LHCN-M2 (cell line): ENCODE measurements around the gene RNF222. TPM values are rescaled to one million over a fixed set of nuclear protein-coding genes. Genes with fewer than 3 reads are reported as not detected.

Experiments used
- DNase-seq: peaks from one replicate; pipeline ENCODE4 v3.0.0-alpha.2; 2012; ENCODE audit warnings: low read depth
- polyA plus RNA-seq: library from polyadenylated mRNA; unstranded; fragments of >200 nt; gene quantifications from one replicate; pipeline ENCODE4 v1.2.1, GENCODE V29; 2012; ENCODE audit warnings: missing spikeins
- total RNA-seq: library from RNA; depleted of rRNA; stranded (reverse); fragments of >200 nt; gene quantifications from 2 replicates; pipeline ENCODE4 v1.2.3, GENCODE V29; 2014; rRNA removed

RNF222 gene, protein sequence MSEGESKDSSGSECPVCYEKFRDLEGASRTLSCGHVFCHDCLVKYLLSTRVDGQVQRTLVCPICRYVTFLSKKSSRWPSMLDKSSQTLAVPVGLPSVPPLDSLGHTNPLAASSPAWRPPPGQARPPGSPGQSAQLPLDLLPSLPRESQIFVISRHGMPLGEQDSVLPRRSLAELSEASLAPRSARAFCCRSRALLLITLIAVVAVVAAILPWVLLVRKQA
- total RNA-seq, result not detected in 2 replicates
- polyA plus RNA-seq, result 0.02 TPM

DNA sequence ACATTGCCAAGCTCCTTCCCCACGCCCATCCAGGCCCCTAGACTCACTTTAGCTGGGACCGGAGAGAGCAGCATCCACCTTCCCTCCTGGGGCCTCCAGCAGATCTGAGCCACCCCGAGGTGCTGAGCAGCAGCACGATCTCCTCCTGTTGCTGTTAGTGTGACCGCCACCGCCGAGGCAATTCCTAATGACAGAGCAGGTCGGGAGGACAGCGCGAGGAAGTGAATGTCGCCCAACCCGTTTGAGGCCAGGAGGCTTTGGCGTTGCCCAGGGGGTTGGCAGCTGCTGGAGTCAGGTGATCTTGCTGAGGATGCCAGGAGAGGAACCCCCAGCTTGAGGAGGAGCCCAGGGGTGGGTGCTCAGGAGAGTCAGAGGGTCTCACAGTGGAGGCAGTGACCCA is at the start of gene RNF222:
Gene RNF222, minus strand, starts transcription at position 192 of the 400 bp plus-strand sequence. CDS start 4,366 bp downstream, outside the sequence.
- no peak for DNase-seq

DNA sequence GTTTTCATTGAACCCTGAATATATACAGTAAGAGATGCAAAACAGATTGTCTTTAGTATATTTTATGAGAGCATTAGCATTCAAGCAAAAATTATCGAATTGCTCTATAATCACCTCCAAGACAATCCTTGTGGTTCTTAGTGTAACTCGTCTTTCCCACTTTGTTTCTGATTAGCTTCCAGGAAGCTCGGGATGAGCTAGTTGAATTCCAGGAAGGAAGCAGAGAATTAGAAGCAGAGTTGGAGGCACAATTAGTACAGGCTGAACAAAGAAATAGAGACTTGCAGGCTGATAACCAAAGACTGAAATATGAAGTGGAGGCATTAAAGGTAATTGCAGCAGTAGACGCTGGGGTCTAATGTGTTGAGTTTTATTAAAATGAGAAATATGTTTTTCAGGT is 47.9 kb upstream of the RNF222 start:
- DNase-seq, result no peak

DNA sequence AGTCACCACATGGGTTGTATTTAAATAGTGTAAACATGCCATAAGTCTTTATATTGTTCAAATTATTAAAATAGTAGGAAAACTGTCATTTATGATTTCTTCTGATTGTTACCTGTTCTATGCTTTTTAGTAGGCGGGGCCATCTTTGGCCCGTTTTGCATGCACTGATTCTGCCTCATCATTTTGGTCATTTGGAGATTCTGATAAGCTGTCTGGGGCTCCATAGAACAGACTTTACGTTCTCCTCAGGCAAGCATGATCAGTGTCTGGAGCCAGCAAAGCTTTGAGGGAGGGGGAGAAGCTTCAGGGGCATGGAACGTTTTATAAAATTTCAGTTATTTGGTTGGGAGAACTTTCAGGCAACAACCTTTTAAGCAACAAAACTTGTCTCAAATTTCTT is 46.9 kb upstream of the RNF222 start:
- DNase-seq, result no peak

DNA sequence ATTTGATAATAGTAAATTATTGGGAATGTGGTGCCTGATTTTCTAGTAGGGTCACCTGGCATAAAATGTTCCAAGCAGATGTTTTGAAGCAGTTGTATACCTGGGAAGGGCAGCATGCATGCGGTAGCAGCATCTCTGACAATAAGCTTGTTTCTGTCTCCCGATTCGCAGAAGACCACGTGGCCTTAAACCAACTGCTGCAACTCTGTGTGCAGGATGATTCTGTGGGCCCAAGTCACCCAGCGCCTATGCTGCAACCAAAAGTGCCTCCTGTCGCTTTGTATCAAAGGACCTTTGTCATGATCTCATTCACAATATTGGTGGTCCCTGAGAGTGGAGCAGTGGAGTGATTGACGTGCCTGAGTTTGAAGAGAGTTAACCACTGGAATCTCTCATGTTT is 46.1 kb upstream of the RNF222 start:
- no peak for DNase-seq

DNA sequence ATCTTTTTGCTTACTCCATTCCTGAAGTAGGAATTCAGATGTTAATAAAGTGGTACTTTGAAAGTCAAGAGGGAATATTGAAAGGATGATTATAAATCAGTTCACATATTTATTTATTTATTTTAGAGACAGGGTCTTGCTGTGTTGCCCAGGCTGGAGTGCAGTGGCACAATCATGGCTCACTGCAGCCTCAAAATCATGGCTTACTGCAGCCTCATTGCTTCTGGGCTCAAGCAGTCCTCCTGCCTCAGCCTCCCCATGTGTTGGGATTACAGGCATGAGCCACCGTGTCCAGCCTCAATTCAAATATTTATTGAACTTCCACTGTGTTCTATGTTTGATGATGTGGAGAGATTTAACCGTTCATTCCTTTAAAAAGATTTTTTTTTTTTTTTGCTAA is 44.7 kb upstream of the RNF222 start:
- no peak for DNase-seq

DNA sequence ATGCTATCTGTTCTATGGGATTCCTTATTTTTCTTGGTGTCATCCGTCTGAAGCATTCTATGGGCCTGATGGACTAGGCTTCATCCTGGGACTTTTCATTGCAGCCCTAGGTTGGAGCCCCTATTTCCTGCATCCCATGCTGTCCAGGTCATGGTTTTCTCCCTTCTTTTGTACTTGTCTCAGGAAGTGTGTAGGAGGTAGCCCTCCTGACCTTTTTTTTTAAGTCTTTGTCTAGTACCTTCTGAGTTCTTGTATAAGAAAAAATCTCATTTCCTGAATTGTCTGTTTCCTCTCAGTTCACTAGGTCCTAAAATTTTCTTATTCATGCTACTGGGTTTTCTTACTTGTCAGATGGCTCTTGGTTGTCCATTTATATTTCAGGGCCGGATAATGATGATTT is 44.1 kb upstream of the RNF222 start:
- DNase-seq, result no peak

DNA sequence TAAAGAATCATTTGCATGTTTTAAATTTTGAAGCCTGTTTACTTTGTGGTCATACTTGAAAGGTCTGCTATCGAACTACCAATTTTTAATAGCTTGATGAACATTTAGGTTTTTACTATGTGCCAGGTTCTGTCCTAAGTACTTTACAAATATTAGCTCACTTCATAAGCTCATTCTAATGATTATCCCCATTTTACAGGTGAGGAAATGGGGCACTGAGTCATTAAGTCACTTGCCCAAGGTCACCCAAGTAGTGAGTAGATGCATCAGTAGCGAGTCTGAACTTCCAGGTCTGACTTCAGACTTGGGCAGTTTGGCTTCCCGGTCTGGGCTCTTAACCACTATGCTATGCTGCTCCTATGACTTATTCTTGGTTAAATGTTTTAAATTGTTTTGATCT is 42.1 kb upstream of the RNF222 start:
- no peak for DNase-seq

DNA sequence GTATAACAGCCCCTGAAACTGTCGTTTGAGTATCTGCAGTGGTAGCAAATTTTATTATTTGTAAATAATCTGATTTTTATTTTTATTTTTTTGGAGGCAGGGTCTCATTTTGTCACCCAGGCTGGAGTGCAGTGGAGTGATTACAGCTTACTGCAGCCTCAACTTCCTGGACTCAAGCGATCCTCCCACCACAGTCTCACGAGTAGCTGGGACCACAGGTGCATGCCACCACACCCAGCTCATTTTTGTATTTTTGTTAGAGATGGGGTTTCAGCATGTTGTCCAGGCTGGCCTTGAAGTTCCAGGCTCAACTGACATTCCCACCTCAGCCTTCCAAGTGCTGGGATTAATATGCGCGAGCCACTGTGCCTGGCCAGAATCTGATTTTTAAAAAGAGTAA is 40.8 kb upstream of the RNF222 start:
- no peak for DNase-seq

DNA sequence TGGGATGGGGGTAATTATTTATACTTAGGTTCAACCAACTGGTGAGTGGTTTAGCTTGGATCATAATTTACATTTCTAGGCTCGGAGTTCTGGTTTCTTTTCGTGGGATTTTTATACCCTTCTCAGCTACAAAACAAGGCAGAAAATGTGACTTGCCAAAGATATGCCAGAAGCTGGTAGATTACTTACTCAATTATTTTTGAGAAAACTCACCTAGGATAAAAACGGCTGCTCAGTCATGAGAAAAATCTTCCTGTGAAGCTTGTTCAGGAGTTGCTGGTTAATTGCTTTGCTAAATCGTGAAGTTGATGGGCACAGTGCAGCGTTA is 39.2 kb upstream of the RNF222 start:
- no peak for DNase-seq

DNA sequence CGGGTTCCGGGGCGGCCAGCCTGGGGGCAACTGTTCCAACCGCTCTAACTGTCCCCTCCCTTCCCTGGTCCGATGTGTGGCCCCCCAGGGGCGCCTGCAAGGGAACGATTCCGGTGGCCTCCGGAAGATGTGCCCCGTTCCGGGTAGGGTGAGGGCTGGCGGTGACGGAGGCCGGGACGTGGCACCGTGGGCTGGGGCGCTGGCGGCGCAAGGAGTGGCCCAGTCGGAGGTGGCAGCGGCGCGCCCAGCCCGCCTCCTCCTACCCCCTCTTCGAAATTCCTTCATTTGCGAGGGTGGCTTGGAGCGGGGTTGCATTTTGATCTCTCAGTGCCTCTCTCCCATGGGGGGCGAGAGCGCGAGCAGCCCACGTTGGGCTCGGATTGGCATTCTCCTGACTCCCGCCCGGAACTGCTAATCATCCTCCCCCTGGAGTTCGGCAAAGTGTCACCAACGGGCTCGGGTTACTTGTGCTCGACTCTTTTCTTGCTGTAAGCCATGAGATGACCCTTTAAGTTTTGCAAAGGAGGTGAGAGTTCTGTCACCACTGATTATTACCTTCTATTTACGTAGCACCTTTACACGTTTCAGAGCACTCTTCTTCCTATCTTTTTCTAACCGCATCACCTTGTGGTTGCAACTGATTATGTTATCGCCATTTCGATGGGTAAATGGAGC is 38.7 kb upstream of the RNF222 start:
- peak; percentile 44 for DNase-seq

DNA sequence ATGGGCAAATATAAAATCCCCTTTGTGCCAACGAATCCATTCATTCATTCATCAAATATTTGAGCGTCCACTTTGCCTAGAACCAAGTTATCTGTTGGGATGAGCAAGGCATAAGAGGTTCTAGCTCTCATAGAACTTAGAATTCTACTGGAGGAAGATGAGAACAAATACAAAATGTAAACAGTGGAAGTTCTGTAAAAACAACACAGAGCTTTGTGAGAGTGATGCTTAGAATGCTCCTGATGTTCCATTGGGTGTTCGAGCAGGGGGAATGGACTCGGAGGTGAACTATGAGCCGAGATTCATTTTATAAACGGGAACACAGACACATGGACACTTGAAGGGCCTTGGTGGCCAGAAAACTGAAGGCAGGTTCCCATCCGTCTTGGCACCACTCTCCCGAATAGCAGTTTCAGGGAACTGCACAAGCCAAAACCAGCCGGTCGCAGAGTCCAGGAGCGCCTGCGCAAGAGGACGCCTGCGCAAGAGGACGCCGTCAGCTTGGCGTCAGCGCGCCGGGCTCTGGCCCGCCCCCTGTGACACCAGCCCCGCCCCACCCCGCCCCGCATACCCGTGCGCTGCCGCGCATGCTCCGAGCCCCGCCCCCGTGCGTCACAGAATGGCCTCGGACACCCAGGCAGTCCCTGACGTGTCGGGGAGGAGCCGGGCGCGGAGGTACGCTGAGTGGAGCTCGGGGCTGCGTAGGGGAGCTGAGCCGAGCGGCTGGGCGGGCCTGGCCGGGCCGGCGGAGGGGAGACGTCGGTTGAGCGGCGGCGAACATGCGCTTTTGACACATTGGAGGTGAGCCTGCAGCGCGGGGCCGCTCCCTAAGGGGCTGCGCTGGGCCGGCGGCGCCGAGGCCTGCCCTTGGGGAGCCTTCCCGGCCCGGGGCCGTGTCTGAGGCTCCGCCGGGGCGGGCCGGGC is 37.9 kb upstream of the RNF222 start, which contains the start of gene NDEL1:
Gene NDEL1, plus strand, starts transcription at position 640 of the 924 bp plus-strand sequence. CDS start 8,388 bp downstream, outside the sequence.
- DNase-seq, result peak; percentile 96

DNA sequence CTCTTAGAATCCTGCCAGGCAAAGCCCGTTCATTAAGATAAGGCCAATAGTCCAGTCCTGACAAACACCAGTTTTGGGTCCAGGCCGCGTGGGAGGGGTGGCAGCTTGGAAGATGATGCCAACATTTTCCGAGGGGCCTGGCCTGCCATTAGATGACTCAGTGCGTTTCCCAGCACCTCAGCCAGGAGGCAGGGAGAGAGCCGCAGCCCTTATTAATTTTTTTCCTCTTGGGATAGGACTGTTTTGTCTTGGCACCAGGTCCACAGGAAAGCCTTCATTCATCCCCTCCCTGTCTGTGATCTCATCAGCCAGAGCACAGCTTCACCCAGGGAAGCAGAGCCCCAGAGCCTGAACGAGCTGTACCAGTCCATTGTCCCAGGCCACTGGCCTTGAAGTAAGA is 33.3 kb upstream of the RNF222 start:
- DNase-seq, result peak; percentile 29

DNA sequence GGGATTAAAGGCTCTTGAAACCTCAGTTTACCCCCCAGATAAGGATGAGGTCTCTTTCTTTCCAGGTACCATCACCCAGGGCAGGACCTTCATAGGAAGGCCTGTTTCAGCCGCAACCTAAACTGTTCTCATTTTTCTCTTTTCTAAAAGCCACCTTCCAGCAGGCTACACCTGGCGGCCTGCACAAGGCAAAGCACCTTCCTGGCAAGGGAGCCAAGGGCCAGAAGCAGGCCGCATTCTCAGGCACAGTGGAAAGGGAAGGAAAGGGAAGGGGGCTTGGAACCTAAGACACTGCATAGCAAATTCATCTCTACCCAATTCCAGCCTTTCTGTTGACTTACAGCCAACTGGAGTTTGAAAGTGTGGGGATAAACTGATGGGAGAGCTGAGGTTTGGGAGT is 29.2 kb upstream of the RNF222 start:
- no peak for DNase-seq

DNA sequence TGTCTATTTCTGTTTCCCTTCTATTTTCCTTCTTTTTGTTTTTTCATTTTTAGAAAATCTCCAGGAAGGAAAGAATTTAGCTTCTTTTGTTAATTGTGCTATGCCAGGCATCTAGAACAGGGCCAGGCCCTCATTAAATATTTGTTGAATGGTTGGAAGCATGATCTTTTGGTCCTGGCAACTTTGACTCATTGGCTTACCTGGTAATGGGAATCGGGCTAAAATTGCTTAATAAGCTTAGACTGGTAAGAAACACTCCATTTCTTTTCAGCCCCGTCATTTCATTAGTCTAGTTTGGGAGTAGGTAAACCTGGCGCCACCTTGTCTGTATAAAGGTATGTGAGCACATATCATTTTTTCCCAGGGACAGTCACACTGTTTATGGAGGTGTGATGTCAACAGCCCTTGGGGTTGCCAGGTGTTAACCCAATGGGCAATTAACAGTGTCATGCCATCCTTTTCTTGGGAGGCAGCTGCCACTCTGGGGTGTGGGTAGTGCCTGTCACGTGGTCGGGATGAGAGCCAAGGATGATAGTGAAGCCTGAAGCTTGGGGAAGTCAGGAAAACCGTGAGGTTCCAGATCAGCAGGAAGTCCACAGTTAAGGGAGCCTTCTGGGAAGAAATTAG is 28.6 kb upstream of the RNF222 start:
- no peak for DNase-seq

DNA sequence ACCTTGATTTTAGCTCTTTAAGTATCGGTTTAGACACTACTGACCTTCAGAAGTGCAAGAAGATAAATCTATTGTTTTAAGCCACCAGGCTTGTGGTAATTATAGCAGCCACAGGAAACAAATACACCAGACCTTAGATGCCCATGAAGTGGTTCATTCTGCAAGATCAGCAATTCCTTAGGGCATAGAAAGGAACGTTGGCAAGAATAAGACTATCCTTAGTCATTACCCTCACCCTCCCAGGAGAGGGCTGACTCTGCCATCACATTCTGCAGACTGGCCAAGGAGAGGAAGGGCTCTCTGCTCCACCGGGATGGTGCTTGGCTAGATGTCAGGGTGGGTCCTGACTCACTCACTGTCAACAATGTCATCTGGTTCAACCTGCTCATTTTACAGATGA is 23.9 kb upstream of the RNF222 start:
- DNase-seq, result peak; percentile 59

DNA sequence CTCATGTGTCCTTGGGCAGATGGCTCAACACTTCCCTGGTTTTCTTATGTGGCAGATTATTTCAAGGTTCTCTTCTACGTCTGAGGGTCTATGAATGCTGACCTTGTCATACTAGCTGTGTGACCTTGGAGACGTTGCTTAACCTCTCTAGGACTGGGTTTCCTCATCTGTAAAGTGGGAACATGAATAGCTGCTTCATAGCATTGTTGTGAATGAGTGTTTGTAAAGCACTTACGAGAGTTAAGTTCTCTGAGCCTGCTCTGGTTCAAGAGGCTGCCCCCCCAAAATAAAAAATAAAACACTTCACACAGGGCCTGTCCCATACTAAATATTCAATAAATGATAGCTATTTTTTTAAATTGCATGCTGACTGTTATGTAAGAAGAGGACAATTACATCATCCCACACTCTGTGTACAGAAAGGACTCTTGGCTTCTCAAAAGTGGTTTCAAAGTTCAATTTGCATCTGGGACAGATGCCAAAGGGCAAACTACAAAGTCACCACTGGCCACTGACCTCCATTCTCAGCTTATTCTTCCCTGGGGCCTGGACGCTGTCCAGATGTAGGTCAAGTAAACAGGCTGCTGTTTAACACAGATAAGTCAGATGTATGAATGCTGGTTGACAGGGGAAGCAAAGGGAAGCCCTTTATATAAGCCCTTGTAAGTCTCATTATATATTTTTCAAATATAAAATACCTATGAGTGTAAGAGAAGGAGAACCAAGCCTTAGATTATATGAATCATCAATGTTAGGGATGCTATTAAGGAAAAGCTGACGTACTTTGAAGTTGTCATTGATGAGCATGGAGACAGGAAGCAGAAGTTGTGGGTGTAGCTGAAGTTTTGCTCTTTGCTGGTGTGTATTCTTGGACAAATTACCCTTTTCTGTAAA is 22.7 kb upstream of the RNF222 start:
- peak; percentile 87 for DNase-seq

DNA sequence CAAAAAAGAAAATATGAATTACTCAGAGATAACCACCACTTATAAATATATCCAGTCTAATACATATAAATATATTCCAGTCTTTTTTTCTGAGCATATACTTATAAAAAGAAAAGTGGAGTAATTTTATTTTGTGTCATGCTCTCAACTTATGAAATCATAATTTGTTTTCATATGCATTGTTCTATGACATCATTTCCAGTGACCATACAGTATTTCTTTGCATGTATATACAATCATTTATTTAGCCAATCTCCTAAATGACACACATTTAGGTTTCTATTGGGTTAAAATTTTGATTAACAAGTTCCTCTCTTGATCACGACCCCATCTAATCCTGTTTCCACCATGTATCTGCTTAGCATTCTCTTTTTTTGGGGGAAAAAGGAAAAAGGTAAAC is 21.7 kb upstream of the RNF222 start:
- no peak for DNase-seq

DNA sequence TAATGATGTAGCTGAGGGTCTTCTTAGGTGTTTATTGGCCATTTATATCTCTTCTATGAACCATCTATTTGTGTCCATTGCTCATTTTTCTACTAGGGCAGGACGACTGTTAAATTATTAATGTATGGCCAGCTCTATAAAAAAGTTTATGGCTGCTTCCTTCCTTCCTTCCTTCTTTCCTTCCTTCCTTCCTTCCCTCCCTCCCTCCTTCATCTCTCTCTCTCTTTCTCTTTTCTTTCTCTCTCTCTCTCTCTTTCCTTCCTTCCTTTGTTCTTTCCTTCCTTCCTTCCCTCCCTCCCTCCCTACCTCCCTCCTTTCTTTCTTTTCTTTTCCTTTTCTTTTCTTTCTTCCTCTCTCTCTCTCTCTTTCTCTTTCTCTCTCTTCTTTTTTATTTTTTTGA is 20.8 kb upstream of the RNF222 start:
- DNase-seq, result no peak

DNA sequence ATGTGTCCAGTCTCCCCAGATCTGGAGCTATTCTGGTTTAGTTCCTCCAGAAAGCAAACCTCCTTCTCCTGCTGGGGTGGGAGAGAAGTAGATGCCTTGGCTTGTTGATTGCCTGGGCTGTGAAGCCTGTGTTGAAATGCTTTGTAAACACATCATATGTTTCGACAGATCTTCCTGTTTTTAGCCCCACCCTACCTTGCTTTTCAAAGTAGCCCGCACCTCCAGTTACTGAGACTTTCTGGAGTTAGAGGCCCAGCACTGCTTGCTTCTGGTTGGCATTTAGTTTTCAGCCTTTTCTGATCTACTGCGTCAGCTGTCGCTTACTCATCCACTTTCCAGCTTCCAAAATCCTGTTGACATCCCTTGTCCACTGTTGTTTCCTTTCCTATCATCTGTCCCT is 20.2 kb upstream of the RNF222 start:
- DNase-seq, result peak; percentile 60

DNA sequence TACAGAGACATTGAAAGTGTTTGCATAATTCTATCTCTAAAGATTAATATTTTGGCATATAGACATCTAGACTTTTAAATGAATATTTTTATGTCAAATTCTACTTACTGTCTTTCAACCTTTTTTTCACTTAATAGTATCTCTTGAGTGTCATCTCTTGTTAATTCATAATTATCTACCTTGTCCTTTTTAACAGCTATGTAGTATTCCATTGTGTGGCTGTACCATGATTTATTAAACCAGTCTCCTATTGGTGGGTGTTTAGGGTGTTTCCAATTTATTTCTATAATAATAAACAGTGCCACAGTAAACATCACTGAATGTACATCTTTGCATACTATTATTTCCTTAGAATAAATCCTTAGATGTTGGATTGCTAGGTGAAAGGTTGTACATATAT is 16.3 kb upstream of the RNF222 start:
- DNase-seq, result no peak

DNA sequence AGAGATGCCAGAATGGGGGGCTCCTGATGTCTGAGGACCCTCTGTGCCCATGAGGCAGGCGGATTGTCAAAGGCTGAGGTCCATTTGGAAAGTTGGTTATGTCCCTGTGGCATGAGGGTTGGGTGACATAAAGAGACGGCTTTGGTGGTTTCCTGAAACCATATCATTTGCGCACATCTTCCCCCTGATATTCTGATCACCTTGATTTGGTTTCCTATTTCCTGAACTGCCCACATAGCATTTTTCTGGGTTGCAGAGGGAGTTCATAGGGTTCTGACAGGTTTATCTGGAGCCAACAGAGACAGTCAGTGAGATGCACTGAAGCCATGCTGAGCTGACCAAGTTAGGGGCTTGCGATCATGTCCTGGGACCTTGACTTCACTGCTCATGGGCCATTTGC is 15.7 kb upstream of the RNF222 start:
- DNase-seq, result no peak
